ENCODE data around the gene ARFRP1.

ARFRP1 gene

DNA sequence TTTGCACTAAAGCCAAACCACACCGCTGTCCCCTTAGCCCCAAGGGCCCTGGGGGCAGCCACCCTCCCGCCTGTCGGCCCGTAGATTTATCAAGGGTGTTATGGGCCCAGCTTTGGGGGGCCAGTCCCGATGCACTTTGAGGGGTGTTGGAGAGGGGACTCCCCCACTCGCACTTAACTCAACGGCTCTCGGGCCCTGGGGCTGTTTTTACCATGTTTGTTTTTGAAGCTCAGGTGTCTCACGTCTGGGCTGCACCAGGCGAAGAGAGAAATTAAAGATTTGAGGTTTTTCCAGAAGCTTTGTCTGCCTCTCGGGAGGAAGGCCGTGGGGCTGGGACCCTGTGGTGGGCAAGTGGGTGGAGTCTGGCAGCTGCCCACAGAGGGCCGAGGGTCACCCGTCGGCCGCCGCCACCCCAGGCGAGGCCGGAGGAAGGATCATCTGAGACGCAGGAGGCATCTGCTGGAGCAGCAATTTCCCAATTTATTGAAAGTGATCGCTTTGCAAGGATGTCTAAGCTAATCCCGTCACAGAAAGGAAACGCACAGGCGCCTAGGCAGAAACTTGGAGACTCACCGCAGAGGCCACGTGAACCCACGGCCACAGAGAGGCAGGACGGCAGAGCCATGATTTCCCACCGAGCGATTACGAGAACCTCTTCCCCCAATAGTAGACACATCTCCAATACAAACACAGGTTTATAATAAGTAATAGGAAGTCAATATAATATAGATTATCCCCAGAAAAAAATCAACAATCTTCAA is 35.6 kb upstream of the ARFRP1 start:
- no peak for DNase-seq

DNA sequence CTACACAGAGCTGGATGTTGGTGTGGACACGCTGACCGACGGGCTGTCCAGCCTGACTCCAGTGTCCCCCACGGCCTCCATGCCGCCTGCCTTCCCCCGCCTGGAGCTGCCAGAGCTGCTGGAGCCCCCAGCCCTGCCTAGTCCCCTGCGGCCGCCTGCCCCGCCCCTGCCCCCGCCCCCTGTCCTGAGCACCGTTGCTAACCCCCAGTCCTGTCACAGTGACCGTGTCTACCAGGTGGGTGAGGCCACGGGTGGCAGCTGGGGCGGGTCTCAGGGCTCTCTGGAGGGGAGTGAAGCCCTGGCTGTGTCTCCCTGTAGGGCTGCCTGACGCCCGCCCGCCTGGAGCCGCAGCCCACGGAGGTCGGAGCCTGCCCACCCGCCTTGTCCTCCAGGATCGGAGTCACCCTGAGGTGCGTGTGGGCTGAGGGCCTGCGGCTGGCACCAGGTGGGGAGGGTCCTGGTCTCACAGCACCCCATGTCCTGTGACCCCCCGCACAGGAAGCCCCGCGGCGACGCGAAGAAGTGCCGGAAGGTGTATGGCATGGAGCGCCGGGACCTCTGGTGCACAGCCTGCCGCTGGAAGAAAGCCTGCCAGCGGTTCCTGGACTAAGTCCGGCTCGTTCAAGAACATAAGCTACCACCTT is 34.7 kb upstream of the ARFRP1 start:
- DNase-seq = no peak

DNA sequence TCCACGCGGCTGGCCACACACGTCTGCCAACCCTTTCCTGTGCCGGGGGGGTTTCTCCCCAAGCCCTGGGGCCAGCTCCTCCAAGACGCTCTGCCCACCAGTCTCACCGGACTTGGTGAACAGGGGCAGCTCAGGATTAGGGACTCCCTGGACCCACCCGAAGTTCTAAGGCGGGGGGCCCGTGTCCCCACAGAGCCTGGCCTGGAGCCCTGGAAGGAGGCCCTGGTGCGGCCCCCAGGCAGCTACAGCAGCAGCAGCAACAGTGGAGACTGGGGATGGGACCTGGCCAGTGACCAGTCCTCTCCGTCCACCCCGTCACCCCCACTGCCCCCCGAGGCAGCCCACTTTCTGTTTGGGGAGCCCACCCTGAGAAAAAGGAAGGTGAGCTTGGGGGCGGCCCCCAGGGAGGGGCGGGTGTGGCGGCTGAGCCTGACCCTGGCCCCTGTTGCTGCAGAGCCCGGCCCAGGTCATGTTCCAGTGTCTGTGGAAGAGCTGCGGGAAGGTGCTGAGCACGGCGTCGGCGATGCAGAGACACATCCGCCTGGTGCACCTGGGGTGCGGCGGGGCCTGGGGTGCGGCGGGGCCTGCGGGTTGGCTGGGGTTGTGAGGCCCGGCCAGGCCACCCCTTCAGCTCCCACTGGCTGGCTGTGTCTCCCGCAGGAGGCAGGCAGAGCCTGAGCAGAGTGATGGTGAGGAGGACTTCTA is 34.1 kb upstream of the ARFRP1 start:
- no peak for DNase-seq

DNA sequence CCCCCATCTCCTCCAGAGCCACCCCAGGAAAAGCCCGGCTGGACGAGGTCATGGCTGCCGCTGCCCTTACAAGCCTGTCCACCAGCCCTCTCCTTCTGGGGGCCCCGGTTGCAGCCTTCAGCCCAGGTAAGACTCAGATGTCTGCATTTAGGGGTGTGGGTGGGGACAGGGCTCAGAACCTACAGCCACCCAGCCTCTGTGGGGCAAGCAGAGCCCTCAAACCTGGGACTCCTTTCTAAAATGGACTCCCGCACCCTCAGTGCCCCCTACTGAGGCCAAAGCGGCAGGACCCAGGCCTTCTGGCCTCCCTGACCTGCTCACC is 33.5 kb upstream of the ARFRP1 start:
- DNase-seq = no peak

- DNase-seq = peak; percentile 69
Measured at GRCh38 chr20:63740627-63741353, 33.0 kb upstream of the ARFRP1 start.

DNA sequence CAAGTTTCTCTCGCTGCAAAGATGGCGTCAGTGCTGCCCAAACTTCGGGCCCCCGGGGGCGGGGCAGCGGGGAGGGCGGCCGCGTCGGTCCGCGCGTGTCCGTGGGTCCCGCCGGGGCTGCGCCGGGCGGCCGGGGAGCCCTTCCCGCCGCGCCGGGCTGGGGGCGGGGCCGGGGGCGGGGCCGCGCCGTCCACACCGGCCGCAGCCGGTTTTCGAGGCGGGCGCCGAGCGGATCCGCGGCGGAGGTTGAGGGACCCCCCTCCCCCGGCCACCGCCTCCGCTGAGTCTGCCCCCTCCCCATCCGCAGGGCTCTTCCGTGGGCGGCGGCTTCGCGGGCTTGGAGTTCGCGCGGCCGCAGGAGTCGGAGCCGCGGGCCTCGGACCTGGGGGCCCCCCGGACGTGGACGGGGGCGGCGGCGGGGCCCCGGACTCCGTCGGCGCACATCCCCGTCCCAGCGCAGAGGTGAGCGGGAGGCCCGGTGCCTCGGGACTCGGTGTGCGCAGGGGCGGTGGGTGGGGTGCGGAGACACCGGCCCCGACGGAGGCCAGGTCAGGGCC is 32.4 kb upstream of the ARFRP1 start:
- DNase-seq = no peak

GRCh38 chr20:63739130-63740069 is 31.6 kb upstream of the ARFRP1 start, which contains the start of gene SLC2A4RG:
Gene SLC2A4RG, plus strand, starts transcription at chr20:63739776. Its CDS starts 137 bp downstream, at chr20:63739913.
- DNase-seq = peak; percentile 46

GRCh38 chr20:63738687-63739129 is 30.9 kb upstream of the ARFRP1 start:
- peak; percentile 5 for DNase-seq

GRCh38 chr20:63737945-63738686 is 30.3 kb upstream of the ARFRP1 start:
- DNase-seq = peak; percentile 23

DNA sequence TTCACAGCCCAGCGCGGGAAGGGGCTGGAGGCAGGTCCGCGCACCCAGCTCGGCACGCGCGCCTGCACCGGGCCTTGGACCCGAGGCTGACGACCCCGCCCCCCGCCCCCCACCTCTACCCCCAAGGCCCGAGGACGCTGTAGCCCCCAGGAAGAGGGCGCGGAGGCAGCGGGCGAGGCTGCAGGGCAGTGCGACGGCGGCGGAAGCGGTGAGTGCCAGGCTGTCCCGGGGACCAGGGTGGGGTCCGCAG is 29.8 kb upstream of the ARFRP1 start:
- no peak for DNase-seq

GRCh38 chr20:63736893-63737694 is 29.3 kb upstream of the ARFRP1 start:
- DNase-seq = peak; percentile 31

- no peak for DNase-seq
Measured at GRCh38 chr20:63735859-63736718, 28.3 kb upstream of the ARFRP1 start, which contains the start of gene LIME1. Gene LIME1, plus strand, starts transcription at chr20:63736664. Its CDS starts 886 bp downstream, at chr20:63737550.

GRCh38 chr20:63734946-63735858 is 27.4 kb upstream of the ARFRP1 start:
- no peak for DNase-seq

GRCh38 chr20:63734111-63734945 is 26.6 kb upstream of the ARFRP1 start:
- DNase-seq = no peak

- DNase-seq = no peak
Measured at GRCh38 chr20:63733579-63734081, 25.9 kb upstream of the ARFRP1 start.

GRCh38 chr20:63733117-63733516 is 25.3 kb upstream of the ARFRP1 start:
- no peak for DNase-seq
